Tibial nerve (tissue), 4 donors: Measurements from ENCODE around the gene TMEM151B.

Experiments
- EP300 ChIP-seq, 2 donors: sonication (generic); formaldehyde crosslinking; IDR thresholded peaks; one replicate each; pipeline ENCODE4 v1.6.1; 2017; ENCODE audit warnings: antibody characterized with exemption in 2 of 2, mild to moderate bottlenecking in 1 of 2
- POLR2A ChIP-seq, 2 donors: fragments of 450-650 bp; IDR thresholded peaks; one replicate each; pipeline ENCODE4 v1.6.1; 2017; ENCODE audit warnings: antibody characterized with exemption in 2 of 2, mild to moderate bottlenecking in 2 of 2, moderate library complexity in 2 of 2
- TF ChIP-seq, protein P1 (sequence below), 5 experiments: fragments of 200-600 bp in 3 of 5; fragments of 450-650 bp in 2 of 5; sonication (generic) in 3 of 5; IDR thresholded peaks; one replicate each; pipeline ENCODE4 v1.5.1; 2016 to 2019; ENCODE audit warnings: antibody characterized with exemption in 5 of 5, mild to moderate bottlenecking in 3 of 5, moderate library complexity in 2 of 5

DNA sequence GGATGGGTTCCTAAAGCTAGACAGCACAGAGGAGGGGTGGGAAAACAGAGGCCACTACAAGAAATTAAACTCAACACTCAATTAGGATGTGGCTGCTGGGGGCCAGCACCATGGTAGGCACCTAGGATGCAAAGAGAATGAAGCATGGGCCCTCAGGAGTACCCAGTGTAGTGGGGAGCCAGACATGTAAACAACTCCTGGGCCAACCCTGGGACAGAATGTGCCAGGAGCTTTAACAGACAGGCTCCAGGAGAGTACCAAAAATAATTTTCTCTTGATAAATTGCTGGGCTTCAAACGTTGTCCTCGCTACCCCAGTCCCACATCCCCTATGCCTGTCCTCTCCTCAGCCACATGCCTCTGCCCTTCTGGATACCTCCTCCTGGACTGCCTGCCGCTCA is 1.7 kb downstream of the TMEM151B start:
- TF ChIP-seq, protein P1, sequence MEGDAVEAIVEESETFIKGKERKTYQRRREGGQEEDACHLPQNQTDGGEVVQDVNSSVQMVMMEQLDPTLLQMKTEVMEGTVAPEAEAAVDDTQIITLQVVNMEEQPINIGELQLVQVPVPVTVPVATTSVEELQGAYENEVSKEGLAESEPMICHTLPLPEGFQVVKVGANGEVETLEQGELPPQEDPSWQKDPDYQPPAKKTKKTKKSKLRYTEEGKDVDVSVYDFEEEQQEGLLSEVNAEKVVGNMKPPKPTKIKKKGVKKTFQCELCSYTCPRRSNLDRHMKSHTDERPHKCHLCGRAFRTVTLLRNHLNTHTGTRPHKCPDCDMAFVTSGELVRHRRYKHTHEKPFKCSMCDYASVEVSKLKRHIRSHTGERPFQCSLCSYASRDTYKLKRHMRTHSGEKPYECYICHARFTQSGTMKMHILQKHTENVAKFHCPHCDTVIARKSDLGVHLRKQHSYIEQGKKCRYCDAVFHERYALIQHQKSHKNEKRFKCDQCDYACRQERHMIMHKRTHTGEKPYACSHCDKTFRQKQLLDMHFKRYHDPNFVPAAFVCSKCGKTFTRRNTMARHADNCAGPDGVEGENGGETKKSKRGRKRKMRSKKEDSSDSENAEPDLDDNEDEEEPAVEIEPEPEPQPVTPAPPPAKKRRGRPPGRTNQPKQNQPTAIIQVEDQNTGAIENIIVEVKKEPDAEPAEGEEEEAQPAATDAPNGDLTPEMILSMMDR (IDR thresholded peaks at IDR 0.05): no peak
- no peak for TF ChIP-seq POLR2A (IDR thresholded peaks at IDR 0.05)
- TF ChIP-seq EP300 (IDR thresholded peaks at IDR 0.05): no peak
